Adrenal gland (tissue), 5 donors: ENCODE results near the gene EMCN.

ENCODE experiments used
- POLR2A ChIP-seq, 2 donors: fragments of 450-650 bp; IDR thresholded peaks; one replicate each; pipeline ENCODE4 v1.6.1; 2017; ENCODE audit warnings: antibody characterized with exemption in 2 of 2, mild to moderate bottlenecking in 2 of 2, moderate library complexity in 1 of 2
- TF ChIP-seq, protein P1 (sequence below), 6 experiments: fragments of 450-650 bp in 4 of 6; fragments of 200-600 bp in 2 of 6; sonication (generic) in 1 of 6; IDR thresholded peaks; 1 replicate in 5 of 6; 2 replicates in 1 of 6; pipeline versions ENCODE4 v1.5.1 to v1.8.0; 2016 to 2021; ENCODE audit warnings: antibody characterized with exemption in 6 of 6, mild to moderate bottlenecking in 2 of 6, moderate library complexity in 1 of 6
- donor health status: DM: no; HTN: no; CAD: no.

DNA sequence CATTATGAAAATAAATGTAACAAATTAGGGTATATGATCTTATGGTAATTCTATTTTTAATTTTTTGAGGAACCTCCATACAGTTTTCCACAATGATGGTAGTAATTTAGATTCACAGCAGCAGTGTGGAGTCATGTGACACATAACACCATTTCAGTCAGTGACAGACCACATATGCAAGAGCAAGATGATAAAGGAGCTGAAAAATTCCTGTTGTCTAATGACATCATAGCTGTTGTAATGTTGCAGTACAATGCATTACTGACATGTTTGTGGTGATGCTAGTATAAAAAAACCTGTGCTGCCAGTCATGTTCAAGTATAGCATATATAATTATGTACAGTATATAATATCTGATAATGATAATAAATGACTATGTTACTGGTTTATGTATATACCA, 28.5 kb downstream of the EMCN start:
- TF ChIP-seq, protein P1, sequence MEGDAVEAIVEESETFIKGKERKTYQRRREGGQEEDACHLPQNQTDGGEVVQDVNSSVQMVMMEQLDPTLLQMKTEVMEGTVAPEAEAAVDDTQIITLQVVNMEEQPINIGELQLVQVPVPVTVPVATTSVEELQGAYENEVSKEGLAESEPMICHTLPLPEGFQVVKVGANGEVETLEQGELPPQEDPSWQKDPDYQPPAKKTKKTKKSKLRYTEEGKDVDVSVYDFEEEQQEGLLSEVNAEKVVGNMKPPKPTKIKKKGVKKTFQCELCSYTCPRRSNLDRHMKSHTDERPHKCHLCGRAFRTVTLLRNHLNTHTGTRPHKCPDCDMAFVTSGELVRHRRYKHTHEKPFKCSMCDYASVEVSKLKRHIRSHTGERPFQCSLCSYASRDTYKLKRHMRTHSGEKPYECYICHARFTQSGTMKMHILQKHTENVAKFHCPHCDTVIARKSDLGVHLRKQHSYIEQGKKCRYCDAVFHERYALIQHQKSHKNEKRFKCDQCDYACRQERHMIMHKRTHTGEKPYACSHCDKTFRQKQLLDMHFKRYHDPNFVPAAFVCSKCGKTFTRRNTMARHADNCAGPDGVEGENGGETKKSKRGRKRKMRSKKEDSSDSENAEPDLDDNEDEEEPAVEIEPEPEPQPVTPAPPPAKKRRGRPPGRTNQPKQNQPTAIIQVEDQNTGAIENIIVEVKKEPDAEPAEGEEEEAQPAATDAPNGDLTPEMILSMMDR (IDR thresholded peaks at IDR 0.05) = no peak
- TF ChIP-seq POLR2A (IDR thresholded peaks at IDR 0.05) = no peak
